Measurements from ENCODE around the gene N4BP2L1.
"Not testable (repeated sequence)": the region's sequence is repeated elsewhere in the genome, so short reads cannot be mapped to it uniquely, and the experiment has no call there.

The N4BP2L1 gene

GRCh38 chr13:32384702-32385101 is 43.2 kb downstream of the N4BP2L1 start:
- no peak for DNase-seq

GRCh38 chr13:32383836-32384618 is 43.9 kb downstream of the N4BP2L1 start:
- DNase-seq = no peak

DNA sequence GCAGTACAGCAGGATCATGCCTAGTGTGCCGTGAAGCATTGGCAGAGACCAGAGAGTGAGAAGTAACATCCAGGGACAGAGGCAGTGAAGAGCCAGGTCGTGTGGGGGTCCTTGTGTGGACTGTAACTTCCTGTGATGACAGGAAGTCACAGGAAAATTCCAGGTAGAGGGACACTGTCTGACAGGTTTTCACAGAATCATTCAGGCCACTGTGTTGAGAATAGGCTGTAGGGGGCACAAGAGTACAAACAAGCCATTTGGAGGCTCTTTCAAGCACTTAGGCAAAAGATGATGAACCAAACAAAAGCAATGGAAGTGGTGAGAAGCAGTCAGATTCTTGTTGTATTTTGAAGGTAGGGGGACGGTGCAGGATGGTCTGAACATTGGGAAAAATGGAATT is 46.4 kb downstream of the N4BP2L1 start:
- peak; percentile 59 for DNase-seq

- DNase-seq = no peak
Observed at GRCh38 chr13:32378012-32378411, 49.9 kb downstream of the N4BP2L1 start.

- DNase-seq = no peak
Observed at GRCh38 chr13:32376642-32377415, 51.1 kb downstream of the N4BP2L1 start.

GRCh38 chr13:32370805-32371204 is 57.1 kb downstream of the N4BP2L1 start:
- DNase-seq = no peak

- DNase-seq = no peak
Observed at GRCh38 chr13:32362574-32362973, 65.4 kb downstream of the N4BP2L1 start.

- not testable (repeated sequence) for DNase-seq
Observed at GRCh38 chr13:32355935-32356334, 72.0 kb downstream of the N4BP2L1 start.

GRCh38 chr13:32354040-32354439 is 73.9 kb downstream of the N4BP2L1 start:
- no peak for DNase-seq

DNA sequence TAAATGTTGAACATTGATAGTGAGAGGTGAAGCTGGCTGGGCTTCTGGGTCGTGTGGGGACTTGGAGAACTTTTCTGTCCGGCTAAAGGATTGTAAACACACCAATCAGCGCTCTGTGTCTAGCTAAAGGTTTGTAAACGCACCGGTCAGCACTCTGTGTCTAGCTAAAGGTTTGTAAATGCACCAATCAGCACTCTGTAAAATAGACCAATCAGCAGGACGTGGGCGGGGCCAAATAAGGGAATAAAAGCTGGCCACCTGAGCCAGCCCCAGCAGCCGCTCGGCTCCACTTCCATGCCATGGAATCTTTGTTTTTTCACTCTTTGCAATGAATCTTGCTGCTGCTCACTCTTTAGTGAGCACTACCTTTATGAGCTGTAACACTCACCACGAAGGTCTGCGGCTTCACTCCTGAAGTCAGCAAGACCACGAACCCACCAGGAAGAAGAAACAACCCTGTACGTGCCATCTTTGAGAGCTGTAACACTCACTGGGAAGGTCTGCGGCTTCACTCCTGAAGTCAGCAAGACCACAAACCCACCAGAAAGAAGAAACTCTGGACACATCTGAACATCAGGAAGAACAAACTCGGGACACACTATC is 77.0 kb downstream of the N4BP2L1 start:
- not testable (repeated sequence) for DNase-seq

All from hematopoietic multipotent progenitor cell treated with erythropoietin and hydrocortisone succinate and interleukin-3 and kit ligand, for 8 days (in vitro differentiated cells).